Superior temporal gyrus (tissue), 1 donor: Measurements from ENCODE around the gene ZNF512.
"Not testable (repeated sequence)": the region's sequence is repeated elsewhere in the genome, so short reads cannot be mapped to it uniquely, and the experiment has no call there.

Source experiments
- DNase-seq: peaks from one replicate; pipeline ENCODE4 v3.0.0-alpha.2; 2016; ENCODE audit errors: extremely low spot score

Gene ZNF512, protein sequence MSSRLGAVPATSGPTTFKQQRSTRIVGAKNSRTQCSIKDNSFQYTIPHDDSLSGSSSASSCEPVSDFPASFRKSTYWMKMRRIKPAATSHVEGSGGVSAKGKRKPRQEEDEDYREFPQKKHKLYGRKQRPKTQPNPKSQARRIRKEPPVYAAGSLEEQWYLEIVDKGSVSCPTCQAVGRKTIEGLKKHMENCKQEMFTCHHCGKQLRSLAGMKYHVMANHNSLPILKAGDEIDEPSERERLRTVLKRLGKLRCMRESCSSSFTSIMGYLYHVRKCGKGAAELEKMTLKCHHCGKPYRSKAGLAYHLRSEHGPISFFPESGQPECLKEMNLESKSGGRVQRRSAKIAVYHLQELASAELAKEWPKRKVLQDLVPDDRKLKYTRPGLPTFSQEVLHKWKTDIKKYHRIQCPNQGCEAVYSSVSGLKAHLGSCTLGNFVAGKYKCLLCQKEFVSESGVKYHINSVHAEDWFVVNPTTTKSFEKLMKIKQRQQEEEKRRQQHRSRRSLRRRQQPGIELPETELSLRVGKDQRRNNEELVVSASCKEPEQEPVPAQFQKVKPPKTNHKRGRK

DNA sequence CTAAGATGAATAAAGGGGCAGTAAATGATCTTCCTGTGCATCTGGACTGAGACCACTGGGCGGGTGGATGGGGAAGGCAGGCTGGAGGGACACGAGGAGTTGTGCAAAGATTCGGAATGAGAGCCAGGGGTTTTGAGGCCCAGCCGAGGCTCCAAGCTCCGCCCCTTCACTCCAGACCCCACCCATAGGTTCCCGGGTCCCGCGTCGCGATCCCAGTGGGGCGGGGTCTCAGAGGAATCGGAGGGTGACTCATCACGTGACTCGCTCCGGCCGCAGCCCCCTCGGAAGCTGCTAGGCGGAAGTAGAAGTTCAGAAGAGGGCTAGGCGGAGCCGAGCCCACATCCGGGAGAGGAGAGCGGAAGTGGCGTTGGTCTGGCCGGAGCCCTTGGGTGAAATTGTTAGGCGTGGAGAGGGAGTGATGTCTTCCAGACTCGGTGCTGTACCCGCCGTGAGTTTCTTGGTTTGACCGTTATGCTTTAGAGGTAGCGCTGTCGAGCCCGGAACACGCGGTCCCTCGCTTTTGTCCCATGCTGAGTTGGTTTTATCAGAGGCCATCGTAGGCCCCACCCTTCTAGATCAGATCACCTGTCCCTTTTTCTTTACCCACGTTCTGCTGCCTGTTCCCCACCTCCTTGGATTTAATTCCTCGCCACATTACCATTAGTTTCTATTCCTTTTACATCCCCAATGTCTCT is at the start of gene ZNF512:
ZNF512 (plus strand) TSS at position 348 of the 695 bp plus-strand sequence; CDS start at position 419, 71 bp downstream.
- peak; percentile 86 for DNase-seq

DNA sequence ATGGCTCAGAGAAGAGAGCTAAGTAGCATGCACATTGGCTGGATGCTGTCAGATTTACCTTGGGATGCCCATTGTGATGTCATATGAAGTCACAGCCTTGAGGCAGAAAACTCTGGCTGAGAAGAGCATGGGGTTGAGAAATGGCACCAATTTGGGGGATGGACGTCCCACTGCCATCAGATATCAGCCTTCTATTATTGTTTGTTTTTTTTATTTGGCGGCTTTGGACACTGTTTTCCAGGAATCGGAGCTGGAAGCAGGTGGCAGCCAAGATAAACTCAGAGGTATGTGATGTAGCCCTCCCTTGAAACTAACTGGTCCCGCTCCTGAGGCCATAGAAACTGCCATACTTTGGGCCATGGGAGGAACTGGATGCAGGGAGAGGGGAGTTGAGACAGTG is 45.6 kb upstream of the ZNF512 start:
- DNase-seq, result no peak

DNA sequence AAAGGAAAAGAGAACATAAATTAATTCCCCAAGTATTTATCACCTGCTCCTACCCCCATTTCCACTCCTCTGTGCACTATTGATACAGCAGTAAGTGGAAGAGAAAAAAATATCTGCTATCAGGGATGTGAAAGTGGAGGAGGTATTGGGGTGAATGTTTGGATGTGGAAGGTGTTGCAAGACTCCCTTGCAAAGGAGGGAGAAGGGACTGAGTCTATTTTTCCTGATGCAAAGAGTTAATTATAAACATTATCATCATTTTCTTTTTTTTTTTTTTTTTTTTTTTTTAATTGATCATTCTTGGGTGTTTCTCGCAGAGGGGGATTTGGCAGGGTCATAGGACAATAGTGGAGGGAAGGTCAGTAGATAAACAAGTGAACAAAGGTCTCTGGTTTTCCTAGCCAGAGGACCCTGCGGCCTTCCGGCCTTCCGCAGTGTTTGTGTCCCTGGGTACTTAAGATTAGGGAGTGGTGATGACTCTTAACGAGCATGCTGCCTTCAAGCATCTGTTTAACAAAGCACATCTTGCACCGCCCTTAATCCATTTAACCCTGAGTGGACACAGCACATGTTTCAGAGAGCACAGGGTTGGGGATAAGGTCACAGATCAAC is 43.9 kb upstream of the ZNF512 start:
- not testable (repeated sequence) for DNase-seq

DNA sequence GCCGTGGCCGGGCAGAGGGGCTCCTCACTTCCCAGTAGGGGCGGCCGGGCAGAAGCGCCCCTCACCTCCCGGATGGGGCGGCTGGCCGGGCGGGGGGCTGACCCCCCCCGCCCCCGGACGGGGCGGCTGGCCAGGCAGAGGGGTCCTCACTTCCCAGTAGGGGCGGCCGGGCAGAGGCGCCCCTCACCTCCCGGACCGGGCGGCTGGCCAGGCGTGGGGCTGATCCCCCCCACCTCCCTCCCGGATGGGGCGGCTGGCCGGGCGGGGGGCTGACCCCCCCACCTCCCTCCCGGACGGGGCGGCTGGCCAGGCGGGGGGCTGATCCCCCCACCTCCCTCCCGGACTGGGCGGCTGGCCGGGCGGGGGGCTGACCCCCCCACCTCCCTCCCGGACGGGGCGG is 43.2 kb upstream of the ZNF512 start:
- not testable (repeated sequence) for DNase-seq

DNA sequence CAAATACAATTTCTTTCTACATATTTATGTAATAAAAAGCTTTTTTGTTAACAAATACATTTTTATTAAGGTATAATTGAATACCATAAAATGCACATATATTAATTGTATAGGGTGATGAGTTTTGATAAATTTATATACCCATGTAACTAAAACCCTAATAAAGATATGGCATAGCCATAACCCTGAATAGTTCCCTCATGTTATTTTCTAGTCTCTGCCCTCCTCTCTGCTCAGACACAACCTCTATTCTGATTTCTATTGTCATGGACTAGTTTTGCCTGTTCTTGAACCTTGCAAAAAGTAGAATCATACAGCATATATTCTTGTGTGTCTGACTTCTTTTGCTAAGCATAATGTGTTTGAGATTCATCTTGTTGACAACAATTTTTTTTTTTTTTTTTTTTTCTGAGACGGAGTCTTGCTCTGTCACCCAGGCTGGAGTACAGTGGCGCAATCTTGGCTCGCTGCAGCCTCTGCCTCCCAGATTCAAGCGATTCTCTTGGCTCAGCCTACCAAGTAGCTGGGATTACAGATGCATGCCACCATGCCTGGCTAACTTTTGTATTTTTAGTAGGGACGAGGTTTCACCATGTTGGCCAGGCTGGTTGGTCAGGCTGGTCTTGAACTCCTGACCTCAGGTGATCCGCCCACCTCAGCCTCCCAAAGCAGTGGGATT is 38.6 kb upstream of the ZNF512 start:
- no peak for DNase-seq

DNA sequence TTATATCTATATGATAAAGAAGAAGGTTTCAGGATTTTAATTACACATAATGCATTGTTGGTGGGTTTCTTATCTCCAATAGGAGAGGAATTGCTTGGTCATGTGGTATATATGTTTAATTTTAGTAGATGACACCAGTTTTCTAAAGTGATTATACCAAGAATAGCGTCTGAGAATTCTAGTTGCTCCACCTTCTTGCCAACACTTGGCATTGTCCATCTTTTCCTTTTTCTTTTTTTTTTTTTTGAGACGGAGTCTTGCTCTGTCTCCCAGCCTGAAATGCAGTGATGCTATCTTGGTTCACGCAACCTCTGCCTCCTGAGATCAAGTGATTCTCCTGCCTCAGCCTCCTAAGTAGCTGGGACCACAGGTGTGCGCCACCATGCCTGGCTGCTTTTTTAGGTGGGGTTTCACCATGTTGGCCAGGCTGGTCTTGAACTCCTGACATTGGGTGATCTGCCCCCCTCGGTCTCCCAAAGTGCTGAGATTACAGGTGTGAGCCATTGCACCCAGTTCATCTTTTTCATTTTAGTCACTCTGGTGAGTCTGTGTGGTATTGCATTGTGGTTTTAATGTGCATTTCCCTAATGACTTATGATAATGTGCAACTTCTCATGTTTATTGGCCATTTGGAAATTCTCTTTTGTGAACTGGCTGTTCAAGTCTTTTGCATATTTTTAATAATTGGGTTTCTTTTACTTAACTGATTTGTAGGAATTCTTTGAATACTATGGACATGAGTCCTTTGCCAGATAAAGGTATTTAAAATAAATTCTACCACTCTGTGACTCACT is 37.3 kb upstream of the ZNF512 start:
- DNase-seq, result no peak

DNA sequence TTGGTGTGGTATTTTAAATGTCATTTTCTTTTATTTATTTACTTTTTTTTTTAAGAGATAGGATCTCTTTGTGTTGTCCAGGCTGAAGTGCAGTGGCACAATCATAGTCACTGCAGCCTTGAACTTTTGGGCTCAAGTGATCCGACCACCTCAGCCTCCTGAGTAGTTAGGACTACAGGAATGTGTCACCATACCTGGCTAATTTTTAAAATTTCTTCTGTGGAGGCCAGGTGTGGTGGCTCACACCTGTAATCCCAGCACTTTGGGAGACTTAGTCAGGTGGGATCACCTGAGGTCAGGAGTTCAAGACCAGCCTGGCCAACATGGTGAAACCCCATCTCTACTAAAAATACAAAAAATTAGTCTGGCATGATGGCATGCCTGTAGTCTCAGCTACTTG is 33.5 kb upstream of the ZNF512 start:
- no peak for DNase-seq

DNA sequence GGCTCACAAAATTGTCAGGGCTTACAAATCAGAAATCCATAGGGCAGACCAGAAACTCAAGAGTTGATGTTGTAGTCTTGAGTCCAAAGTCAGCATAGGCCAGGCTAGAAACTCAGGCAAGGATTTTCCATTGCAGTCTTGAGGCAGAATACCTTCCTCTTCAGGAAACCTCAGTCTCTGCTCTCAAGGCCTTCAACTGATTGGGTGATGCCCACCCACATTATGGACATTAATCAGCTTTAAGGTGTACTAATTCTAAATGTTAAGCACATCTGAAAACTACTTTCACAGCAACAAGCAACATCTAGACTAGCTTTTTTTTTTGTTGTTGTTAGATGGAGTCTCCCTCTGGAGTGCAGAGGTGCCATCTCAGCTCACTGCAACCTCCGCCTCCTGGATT is 31.3 kb upstream of the ZNF512 start:
- DNase-seq, result no peak

DNA sequence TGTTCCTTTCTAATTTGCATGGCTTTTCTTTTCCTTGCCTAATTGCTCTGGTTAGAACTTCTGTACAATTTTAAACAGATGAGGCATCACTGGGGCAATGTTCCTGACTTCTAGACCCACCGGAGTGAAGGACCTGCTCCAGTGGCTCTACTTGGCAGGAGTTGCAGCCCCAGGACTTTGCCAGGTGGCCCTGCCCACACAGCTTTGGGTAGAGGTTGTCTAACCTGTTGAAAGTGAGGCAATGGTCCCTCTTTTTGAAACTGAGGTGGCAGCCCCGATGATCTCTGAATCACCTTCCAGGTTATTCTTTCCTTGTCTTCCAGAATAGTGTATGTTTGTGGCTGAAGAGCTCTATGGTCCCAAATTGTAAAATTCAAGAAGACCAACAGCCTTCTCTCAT is 29.9 kb upstream of the ZNF512 start:
- DNase-seq, result no peak

DNA sequence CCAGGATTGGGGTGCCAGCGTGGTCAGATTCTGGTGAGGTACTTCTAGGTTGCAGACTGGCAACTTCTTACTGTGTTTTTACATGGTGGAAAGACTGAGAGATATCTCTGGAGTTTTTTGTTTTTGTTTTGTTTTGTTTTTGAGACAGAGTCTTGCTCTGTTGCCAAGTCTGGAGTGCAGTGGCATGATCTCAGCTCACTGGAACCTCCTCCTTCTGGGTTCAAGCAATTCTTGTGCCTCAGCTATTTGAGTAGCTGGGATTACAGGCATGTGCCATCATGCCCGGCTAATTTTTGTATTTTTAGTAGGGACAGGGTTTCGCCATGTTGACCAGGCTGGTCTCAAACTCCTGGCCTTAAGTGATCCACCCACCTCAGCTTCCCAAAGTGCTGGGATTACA is 28.4 kb upstream of the ZNF512 start:
- not testable (repeated sequence) for DNase-seq

DNA sequence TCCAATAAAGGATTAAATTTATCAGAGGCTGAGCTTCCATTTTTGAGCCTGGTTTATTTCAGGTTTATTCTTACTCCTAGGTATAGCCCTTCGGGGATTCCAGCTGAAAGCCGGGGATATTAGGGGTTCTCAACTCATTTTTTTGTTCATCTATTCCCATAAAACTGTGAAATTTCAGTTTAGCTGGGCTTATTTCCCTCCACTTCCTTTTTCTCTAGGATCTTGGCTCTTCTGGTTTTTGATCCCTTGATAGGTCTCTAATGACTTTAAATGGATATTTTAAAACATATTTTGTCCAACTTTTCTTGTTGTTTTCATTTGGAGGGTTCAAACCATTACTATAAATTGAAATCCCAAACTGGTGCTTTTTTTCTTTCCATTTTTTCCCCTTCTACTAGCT is 23.6 kb upstream of the ZNF512 start:
- DNase-seq, result no peak

DNA sequence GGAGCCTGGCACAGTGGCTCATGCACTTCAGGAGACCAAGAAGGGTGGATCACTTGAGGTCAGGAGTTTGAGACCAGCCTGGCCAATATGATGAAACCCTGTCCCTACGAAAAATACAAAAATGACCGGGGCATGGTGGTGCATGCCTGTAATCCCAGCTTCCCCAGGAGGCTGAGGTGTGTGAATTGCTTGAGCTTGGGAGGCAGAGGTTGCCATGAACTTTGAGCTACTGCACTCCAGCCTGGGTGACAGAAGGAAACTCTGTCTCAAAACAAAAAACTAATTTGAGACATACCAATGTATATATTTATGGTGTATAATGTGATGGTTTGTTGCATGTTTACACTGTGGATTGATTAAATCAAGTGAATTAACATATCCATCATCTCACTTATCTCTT is 21.8 kb upstream of the ZNF512 start:
- DNase-seq, result no peak

DNA sequence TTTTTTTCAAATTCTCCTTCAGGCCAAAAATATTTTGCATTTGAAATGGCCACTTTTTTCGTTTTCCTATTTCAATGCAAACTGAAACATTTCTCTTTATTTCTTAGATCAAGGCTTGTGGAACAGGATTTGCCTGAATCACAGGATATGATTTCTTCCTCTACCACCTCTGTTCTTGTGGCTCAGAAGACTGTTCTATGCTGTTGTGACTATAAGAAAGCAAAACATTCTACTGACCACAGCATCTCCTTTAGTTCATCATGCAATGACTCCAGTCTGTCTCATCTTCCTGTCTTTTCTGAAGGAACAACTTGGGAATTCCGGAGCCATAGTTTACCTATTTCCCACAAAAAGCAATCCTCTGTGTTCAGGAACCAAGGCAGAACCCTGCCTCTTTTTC is 16.2 kb upstream of the ZNF512 start:
- DNase-seq, result no peak

DNA sequence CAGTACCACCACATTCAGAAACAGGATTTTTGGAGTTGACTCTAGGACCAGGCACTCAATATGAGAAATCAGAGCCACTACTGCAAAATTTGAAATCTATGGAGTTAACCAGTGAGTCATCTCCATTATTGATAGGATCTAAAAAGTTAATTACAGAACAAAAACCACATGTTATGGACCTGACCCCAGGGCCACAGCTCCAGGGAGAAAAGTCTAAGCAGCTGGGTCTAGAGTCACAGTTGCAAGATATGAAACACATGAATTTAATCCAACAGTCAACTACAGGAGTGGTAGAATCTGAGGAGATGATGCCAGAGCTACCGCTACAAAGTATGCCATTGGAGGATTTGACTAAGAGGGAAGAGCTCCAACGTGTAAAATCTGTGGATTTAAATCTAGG is 13.4 kb upstream of the ZNF512 start:
- no peak for DNase-seq

DNA sequence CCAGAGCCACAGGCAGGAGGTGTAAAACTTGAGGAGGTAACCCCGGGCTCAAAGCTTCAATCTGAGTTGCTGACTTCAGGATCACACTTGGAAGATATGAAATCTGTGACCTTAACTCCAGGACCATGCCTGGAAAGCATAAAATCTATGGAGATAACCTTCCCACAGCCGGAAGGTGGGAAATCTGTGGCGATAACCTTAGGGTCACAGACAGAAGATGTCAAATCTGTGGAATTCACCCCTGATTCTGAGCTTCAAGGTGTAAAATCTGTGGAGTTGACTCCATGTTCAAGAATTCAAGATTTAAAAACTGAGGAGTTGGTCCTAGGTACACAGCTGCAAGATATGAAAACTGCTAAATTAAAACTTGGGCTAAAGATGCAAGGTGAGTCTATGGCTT is 11.6 kb upstream of the ZNF512 start:
- DNase-seq, result no peak

DNA sequence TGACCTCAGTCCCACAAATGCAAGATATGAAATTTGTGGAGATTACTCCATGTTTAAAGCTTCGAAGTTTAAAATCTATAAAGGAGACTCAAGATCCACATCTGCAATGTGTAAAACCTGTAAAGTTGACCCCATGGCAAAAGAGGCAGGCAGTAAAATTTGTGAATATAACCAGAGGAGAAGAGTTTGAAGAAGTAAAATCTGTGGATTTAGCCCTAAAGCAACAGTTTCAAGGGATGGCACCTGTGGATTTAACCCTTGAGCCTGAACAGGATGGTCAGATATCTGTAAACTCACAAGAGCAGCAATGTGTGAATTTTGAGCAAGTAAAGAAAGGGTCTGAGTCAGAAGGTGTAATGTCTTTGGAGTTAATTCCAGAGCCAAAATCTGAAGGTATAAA is 11.2 kb upstream of the ZNF512 start:
- no peak for DNase-seq

DNA sequence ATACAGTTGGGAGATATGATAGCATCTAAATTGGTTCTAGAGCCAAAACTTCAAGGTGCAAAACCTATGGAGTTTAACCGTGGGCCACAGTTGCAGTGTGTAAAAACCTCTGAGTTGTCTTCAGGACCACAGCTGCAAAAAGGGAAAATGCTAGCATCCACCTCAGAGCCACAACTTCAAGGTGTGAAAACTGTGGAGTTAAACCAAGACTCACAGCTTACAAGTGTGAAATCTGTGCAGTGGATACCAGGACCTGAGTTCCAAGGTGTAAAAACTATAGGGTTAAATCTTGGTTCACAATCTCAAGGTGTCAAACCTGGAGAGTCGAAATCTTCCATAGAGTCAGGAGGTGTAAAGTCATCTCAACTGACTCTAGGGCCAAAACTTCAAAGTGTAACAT is 10.4 kb upstream of the ZNF512 start:
- DNase-seq, result no peak

DNA sequence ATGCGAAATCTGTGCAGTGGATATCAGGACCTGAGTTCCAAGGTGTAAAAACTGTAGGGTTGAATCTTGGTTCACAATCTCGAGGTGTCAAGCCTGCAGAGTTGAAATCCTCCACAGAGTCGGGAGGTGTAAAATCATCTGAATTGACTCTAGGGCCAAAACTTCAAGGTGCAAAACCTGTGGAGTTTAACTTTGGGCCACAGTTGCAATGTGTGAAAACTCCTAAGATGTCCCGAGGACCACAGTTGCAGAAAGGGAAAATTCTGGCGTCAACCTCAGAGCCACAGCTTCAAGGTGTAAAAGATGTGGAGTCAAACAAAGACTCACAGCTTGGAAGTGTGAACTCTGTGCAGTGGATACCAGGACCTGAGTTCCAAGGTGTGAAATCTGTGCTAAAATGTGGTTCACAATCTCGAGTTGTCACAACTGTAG is 9.8 kb upstream of the ZNF512 start:
- DNase-seq, result no peak

DNA sequence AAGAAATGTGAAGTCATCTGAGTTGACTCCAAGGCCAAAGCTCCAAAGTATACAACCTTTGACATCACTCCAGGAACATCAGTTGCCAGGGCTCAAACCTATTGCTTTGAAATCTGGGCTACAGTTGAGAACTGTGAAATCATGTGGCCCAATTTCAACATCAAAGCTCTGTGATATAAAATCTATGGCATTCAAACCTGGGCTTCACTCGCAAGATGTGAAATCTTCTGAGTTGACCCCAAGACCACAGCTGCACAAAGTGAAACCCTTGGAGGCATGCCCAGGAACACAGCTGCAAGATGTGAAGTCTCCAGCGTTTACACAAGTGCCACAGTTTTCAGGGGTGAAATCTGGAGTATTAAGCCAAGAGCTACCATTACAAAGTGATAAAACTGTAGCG is 9.4 kb upstream of the ZNF512 start:
- no peak for DNase-seq

DNA sequence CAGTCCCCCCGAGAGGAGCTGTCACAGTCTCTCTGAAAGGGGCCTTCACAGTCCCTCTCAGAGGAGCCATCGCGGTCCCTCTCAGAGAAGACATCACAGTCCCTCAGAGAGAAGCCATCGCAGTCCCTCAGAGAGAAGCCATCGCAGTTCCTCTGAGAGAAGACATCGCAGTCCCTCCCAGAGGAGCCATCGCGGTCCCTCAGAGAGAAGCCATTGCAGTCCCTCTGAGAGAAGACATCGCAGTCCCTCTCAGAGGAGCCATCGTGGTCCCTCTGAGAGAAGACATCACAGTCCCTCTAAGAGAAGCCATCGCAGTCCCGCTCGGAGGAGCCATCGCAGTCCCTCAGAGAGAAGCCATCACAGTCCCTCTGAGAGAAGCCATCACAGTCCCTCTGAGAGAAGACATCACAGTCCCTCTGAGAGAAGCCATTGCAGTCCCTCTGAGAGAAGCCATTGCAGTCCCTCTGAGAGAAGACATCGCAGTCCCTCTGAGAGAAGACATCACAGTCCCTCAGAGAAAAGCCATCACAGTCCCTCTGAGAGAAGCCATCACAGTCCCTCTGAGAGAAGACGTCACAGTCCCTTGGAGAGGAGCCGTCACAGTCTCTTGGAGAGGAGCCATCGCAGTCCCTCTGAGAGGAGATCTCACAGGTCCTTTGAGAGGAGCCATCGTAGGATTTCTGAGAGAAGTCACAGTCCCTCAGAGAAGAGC is 1.3 kb upstream of the ZNF512 start:
- DNase-seq, result no peak
